SJSA1 (cell line): ENCODE results near the gene SV2B. TPM values are rescaled to one million over a fixed set of nuclear protein-coding genes. Genes with fewer than 3 reads are reported as not detected.

ENCODE experiments used
- DNase-seq, 2 experiments: peaks; one replicate each; pipeline ENCODE4 v3.0.0-alpha.2; 2015 to 2020; ENCODE audit warnings: low spot score in 2 of 2, low read depth in 1 of 2
- H3K27ac ChIP-seq: fragments of 250-450 bp; sonication (Bioruptor Pico); 2 replicates; pipeline ENCODE4 v1.5.1; 2020; ENCODE audit warnings: mild to moderate bottlenecking, moderate library complexity
- H3K27me3 ChIP-seq: fragments of 250-450 bp; sonication (Bioruptor Pico); replicated peaks from 2 replicates; pipeline ENCODE4 v1.5.1; 2020; ENCODE audit warnings: mild to moderate bottlenecking, moderate library complexity
- H3K36me3 ChIP-seq: fragments of 250-450 bp; sonication (Bioruptor Pico); 2 replicates; pipeline ENCODE4 v1.5.1; 2020; ENCODE audit warnings: mild to moderate bottlenecking
- H3K4me1 ChIP-seq: fragments of 250-450 bp; sonication (Bioruptor Pico); replicated peaks from 2 replicates; pipeline ENCODE4 v1.6.1; 2021; ENCODE audit warnings: mild to moderate bottlenecking
- H3K4me3 ChIP-seq: fragments of 250-450 bp; sonication (Bioruptor Pico); 2 replicates; pipeline ENCODE4 v1.5.1; 2020; ENCODE audit warnings: mild to moderate bottlenecking
- H3K9me3 ChIP-seq: fragments of 250-450 bp; sonication (Bioruptor Pico); replicated peaks from 2 replicates; pipeline ENCODE4 v1.5.1; 2020; ENCODE audit warnings: mild to moderate bottlenecking
- total RNA-seq: library from RNA; depleted of rRNA; stranded (reverse); fragments of >200 nt; shearing (Covaris generic); gene quantifications from 2 replicates; pipeline ENCODE4 v1.2.3, GENCODE V29; 2014

Gene SV2B
- total RNA-seq, 1 experiment from 2014 or later: not detected

DNA sequence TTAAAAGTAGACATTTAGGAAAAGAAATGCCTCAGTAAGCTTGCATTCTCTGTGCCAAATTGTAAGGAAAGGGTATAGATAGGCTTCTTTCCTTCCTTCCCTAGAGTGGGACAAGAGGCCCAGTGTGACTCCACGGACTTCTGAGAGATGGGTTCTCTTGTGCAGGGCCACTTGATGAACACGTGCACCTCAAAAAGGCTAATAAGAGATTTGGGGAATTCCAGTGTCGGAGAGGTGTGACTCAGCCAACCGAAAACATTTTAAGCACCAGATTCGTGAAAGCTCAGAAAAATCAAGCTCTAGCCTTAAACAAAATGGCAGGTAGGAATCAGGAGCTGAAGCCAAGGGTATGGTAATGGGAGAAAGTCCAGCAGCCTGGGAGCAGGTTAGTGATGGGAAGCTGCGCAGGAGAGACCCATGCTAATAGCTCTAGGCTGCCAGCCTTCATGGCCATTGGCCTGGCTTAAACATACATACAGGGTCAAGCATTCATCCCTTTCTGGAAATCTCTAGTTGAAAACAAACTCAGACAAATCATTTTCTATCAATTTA is 56.2 kb downstream of the SV2B start:
- no peaks in the 10 kb centered on the region for H3K4me1 ChIP-seq
- H3K36me3 ChIP-seq: no peaks in the 10 kb centered on the region
- DNase-seq: no peak
- H3K27me3 ChIP-seq: no peaks in the 10 kb centered on the region
- H3K4me3 ChIP-seq: no peak overlapping the region
- H3K27ac ChIP-seq: no peak overlapping the region
- H3K9me3 ChIP-seq: no peaks in the 10 kb centered on the region

DNA sequence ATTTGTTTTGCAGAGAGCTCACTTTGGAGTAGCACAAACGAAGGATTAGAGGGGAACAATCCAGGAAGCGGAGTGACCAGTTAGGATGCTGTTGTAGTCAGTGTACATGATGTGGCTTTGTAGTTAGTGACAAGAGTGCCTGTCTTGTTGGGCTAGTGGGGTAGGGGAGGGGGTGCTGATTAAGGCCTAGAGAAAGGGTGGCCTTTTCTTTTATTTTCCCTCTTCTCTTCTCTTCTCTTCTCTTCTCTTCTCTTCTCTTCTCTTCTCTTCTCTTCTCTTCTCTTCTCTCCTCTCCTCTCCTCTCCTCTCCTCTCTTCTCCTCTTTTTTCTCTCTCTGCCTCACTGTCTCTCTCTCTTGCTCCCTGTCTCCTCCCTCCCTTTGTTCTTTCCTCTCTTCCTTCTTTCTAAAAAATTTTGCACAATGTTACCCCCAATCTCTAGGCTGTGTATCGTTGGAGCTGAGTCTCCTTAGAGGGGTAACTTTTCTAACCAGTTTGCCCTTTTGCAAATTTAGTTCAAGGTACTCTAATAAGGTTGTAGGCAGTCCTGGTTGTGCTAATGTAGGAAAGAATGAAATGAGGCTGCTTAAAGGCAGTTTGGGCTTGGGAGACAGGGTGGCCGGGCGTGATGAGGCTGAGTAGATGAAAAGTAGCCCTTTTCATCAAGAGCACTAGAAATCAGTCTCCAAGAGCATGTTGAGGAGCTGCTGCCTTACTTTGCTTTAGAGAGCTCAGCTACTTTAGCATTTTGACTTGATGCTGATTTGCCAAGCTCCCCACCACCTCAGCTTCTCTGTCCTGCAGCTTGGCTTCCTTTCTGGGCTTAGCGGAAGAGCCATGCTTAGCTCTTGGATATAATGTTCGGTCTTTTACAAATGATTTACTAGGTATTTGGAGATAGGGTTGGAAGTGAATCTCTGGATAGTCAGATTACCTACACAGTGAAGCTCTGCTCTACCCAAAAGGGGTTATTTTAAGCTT is 58.6 kb downstream of the SV2B start:
- no peaks in the 10 kb centered on the region for H3K36me3 ChIP-seq
- no peak overlapping the region for H3K4me3 ChIP-seq
- DNase-seq: no peak
- no peaks in the 10 kb centered on the region for H3K4me1 ChIP-seq
- no peak overlapping the region for H3K27ac ChIP-seq
- H3K27me3 ChIP-seq: no peaks in the 10 kb centered on the region
- H3K9me3 ChIP-seq: no peaks in the 10 kb centered on the region

DNA sequence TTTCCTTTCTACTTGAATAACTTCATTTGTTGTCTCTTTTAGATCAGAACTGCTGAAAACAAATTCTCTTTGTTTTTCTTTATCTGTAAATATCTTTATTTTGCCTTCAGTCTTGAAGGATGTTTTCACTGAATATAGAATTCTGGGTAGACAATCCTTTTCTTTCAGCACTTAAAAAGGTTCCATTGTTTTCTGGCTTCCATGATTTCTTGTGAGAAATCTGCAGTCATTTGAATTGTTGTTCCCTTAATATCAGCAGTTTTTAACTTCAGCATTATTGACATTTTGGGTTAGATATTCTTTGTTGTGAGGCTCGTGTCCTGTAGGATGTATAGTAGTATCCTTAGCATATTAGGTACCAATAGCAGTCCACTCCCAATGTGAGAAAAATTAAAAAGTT is 65.8 kb downstream of the SV2B start:
- Histone ChIP-seq H3K4me1 (no peaks in the 10 kb centered on the region), H3K9me3 (peaks cover 10% of the 10 kb centered on the region), H3K27ac (no peak overlapping the region), H3K27me3 (no peaks in the 10 kb centered on the region; the same call in 1 of the 2 replicates), H3K36me3 (no peaks in the 10 kb centered on the region), H3K4me3 (no peak overlapping the region)
- DNase-seq: no peak

DNA sequence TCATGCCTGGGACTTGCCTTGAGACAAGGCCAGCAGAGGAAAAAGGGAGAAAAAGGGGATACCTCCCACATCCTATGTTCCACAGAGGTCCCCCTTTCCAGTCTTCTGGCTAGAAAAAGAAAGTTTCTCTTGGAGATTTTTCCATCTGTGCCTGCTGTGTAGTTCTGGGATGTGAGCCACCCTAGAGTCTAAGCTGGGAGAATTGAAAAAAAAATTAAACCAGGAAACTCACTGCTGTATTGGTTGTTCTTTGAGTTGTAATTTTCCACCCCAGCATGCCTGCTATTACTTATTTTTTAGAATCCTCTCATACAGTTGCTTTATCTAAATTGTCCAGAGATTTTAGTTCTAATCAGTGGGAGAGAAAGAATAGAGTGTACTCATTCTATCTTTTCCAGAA is 68.4 kb downstream of the SV2B start:
- no peak for DNase-seq
- H3K27me3 ChIP-seq: peaks cover 4% of the 10 kb centered on the region
- no peaks in the 10 kb centered on the region for H3K4me1 ChIP-seq
- no peak overlapping the region for H3K27ac ChIP-seq
- H3K36me3 ChIP-seq: no peaks in the 10 kb centered on the region
- H3K4me3 ChIP-seq: no peak overlapping the region
- peaks cover 10% of the 10 kb centered on the region for H3K9me3 ChIP-seq

DNA sequence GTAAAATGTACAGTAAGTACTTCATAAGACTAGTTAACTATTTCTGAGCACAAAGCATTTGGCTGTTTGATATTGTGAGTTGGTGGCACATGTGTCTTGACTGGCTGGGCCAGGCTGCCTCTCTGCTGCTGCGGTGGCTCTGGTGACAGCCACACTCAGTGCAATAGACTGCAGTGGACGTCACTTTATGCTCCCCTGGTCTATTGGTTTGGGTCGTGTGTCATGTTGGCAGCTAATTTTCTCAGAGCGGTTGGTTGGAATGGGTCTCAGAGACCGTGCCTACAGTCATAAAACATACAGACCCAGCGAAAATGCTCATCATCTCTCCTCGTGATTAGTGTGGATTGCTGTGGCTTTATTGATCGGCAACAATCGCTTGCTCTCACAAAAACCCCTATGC is 71.3 kb downstream of the SV2B start:
- H3K9me3 ChIP-seq: no peaks in the 10 kb centered on the region
- H3K27ac ChIP-seq: no peak overlapping the region
- H3K4me1 ChIP-seq: no peaks in the 10 kb centered on the region
- H3K36me3 ChIP-seq: no peaks in the 10 kb centered on the region
- no peak for DNase-seq
- no peak overlapping the region for H3K4me3 ChIP-seq
- peaks cover 4% of the 10 kb centered on the region for H3K27me3 ChIP-seq

DNA sequence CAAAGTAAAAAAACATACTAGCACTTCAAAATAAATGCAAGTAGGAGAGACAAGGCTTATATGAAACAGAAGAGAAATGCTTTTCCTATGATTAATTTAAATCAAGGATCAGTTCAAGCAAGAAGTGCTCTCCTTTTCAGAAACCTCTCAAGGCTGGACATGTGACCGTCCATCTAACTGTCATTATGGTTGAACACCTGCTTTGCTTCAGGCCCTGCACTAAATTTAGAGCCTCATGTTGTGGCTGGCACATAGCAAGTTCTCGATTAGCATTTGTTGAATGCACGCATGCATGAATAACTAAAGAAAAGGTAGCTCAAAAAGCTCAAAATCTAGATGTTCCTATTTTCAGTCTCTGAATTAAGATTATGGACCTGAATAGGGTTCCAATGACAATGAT is 82.0 kb downstream of the SV2B start:
- Histone ChIP-seq H3K9me3 (no peaks in the 10 kb centered on the region), H3K4me1 (no peaks in the 10 kb centered on the region), H3K27ac (no peak overlapping the region), H3K27me3 (no peaks in the 10 kb centered on the region; the same call in 1 of the 2 replicates), H3K4me3 (no peak overlapping the region), H3K36me3 (no peaks in the 10 kb centered on the region)
- DNase-seq: no peak

DNA sequence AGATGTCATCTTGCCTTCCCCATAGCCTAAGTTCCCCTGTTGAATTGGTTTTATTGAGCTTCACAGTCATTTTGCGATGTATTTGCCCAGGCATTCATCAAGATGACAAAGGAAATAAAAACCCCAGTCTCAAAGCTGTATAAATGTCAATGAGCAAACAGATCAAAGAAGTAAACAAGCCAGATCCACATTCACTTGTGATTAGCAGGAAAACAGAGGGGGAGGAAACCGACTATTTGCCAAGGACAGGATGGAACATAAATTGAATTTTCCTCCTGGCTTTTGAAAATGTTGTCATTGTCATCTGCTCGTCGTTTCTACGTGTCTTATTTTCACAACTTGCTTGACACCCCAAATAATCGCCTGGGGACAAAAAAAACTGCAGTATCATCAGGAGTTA is 83.5 kb downstream of the SV2B start:
- no peaks in the 10 kb centered on the region for H3K9me3 ChIP-seq
- H3K27me3 ChIP-seq: no peaks in the 10 kb centered on the region; the same call in 1 of the 2 replicates
- DNase-seq: no peak
- no peaks in the 10 kb centered on the region for H3K4me1 ChIP-seq
- H3K36me3 ChIP-seq: no peaks in the 10 kb centered on the region
- no peak overlapping the region for H3K4me3 ChIP-seq
- H3K27ac ChIP-seq: no peak overlapping the region

DNA sequence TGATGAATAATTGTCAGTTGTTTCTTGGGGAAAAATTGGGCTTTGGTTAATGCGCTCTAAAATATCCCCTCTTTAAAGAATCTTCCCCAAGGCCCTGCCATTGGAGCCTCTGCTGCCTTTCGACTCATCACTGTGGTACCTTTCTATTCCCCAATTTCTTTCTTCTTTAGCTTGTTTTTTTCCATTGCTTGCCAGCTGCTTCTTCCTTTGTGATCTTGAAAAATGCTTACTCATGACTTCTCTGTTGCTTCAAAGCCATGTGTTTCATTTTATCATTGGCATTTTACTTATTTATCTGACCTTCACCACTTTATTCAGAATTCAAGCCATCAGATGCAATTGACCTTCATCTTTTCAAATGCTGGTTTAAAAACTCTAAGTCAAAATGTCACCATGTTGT is 84.4 kb downstream of the SV2B start:
- no peak for DNase-seq
- Histone ChIP-seq H3K4me1 (no peaks in the 10 kb centered on the region), H3K36me3 (no peaks in the 10 kb centered on the region), H3K27ac (no peak overlapping the region), H3K27me3 (no peaks in the 10 kb centered on the region; the same call in 1 of the 2 replicates), H3K9me3 (no peaks in the 10 kb centered on the region), H3K4me3 (no peak overlapping the region)

DNA sequence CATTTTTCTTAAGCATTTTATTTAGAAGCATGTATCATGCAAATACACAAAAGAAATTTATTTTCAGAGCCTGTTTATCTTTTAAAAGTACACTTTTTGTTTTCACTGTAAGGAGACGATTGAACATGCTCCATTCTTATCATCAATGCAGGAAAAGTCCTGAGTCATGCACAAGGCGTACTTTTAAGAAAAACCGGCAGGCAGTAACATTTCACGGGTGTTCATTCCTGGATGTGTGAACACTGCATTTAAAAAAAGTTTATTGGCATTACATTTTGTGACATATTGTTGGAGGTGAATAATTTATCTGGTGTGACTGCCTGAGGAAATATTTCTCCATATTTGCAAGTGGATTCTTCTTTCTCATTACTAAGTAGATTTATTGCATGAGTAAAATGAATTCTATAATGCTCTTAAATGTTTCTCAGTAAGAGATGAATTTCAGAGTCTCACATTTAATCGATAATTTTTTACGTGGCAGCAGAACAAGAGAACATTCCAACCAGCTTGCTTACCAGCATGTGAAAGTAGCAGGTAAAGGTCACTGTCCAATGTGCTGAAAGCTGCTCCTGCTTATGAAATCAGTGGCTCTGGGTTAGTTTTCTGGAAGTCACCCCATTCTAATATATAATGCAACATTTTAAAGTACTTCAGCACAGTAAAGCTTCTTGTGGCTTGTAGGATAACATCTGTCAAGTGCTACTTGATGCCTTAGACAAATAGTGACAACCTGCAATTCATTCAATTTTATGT is 87.0 kb downstream of the SV2B start:
- H3K9me3 ChIP-seq: no peaks in the 10 kb centered on the region
- no peak overlapping the region for H3K4me3 ChIP-seq
- H3K36me3 ChIP-seq: no peaks in the 10 kb centered on the region
- H3K27me3 ChIP-seq: peaks cover 1% of the 10 kb centered on the region; the same call in 1 of the 2 replicates
- no peak for DNase-seq
- H3K27ac ChIP-seq: no peak overlapping the region
- no peaks in the 10 kb centered on the region for H3K4me1 ChIP-seq

DNA sequence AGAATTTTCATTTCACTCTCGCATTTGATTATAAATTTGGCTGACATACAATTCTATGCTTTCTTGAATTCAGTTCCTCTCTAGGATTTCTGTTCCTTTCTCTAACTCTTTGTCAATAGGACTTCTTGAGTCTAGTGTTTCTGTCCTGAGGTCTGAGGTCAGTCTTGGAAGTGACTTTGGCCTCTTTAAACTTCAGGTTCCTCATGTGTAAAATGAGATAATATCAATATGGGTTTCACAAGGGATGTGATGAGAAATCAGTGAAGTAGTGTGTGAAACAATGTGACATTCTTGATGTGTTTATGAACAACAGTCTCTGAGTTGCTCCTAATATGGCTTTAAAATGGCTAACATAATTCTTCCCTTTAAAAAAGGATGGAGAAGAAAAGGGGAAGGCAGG is 92.2 kb downstream of the SV2B start:
- Histone ChIP-seq H3K4me3 (no peak overlapping the region), H3K27me3 (peaks cover 7% of the 10 kb centered on the region; the same call in 1 of the 2 replicates), H3K4me1 (no peaks in the 10 kb centered on the region), H3K9me3 (no peaks in the 10 kb centered on the region), H3K36me3 (no peaks in the 10 kb centered on the region), H3K27ac (no peak overlapping the region)
- DNase-seq: no peak

DNA sequence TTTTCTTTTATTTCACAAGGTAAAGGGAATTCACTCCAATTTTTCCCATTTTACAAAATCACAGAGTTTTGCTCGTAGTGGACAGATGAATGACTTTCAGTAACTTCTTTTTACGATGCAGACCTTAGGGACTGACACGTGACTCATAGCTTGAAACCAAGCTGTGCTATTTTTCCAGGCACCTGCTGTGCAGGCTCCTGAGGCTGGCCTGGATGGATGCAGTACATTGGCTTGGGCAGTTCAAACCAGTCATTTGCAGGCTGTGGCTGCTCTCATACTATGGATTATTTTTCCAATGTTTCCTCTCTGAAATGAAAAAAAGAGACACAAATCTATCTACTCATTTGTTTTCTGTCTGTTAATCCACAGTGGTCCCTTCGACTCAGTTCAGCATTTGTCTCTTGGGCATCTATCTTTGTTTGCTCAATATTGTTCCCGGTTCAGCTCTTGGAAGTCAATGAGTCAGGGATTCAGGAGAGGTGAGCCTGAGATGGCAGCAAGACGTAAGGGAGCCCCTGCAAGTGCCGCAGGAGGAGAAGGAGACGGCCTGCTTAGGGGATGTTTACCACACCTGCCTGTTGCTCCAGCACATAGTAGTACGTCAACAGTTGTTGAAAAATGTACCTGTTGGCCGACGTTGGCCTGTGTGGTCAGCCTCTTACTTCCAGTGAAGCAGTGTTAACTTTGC is 92.8 kb downstream of the SV2B start:
- Histone ChIP-seq H3K36me3 (no peaks in the 10 kb centered on the region), H3K27ac (no peak overlapping the region), H3K4me3 (no peak overlapping the region), H3K27me3 (peaks cover 7% of the 10 kb centered on the region; the same call in 1 of the 2 replicates), H3K9me3 (no peaks in the 10 kb centered on the region), H3K4me1 (no peaks in the 10 kb centered on the region)
- DNase-seq: no peak

DNA sequence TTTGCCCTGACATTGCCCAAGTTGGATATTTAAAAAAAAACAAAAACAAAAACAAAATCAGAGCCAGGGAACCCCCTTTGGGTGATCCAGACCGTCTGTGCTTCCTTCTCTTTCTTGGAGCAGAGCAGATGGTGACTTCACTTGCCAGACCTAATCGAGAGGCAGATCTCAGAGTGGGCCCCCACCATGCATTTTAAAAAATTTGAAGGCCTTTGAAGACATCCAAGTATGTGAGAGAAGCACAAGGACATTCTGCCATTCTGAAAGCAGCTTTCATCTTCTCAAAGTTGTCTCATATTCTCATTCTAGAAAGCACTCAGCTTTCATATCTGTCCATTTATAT is 93.3 kb downstream of the SV2B start:
- Histone ChIP-seq H3K36me3 (no peaks in the 10 kb centered on the region), H3K9me3 (no peaks in the 10 kb centered on the region), H3K27me3 (peaks cover 7% of the 10 kb centered on the region; the same call in 1 of the 2 replicates), H3K4me1 (no peaks in the 10 kb centered on the region), H3K4me3 (no peak overlapping the region), H3K27ac (no peak overlapping the region)
- no peak for DNase-seq

DNA sequence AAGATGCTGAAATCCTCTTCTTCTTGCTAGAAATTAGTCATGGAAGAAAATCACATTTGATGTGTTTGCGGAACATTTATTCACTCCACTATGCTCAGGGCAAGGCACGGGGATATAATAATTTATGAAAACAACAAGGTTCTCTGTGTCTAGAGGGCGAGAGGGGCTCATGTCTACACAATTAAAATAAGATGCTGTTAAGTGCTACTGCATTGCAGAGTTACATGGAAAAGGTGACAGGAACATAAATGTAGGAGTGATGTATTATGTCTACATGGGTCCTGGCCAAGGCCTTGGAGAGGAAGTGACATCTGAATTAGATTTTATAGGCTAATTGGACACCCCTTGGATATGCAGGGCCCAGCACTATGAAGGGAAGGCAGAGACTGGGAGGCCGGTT is 96.1 kb downstream of the SV2B start:
- Histone ChIP-seq H3K27me3 (peaks cover 7% of the 10 kb centered on the region; the same call in 1 of the 2 replicates), H3K4me1 (no peaks in the 10 kb centered on the region), H3K36me3 (no peaks in the 10 kb centered on the region), H3K4me3 (no peak overlapping the region), H3K27ac (no peak overlapping the region), H3K9me3 (no peaks in the 10 kb centered on the region)
- no peak for DNase-seq
